ENCODE results near the gene ZNF12.

The ZNF12 gene

GRCh38 chr7:6639627-6640026, 67.1 kb downstream of the ZNF12 start:
- no peak for DNase-seq (ENCODE audit: low read depth)
- TF ChIP-seq CTCF (IDR thresholded peaks at IDR 0.05; ENCODE audit: insufficient read depth, low read depth, low read length, missing control alignments): no peak
- no peak overlapping the region for H3K4me3 ChIP-seq (ENCODE audit: low read depth, low read length)

- no peak for TF ChIP-seq CTCF (IDR thresholded peaks at IDR 0.05; ENCODE audit: insufficient read depth, low read depth, low read length, missing control alignments)
- DNase-seq (ENCODE audit: low read depth): no peak
- no peak overlapping the region for H3K4me3 ChIP-seq (ENCODE audit: low read depth, low read length)
Observed at GRCh38 chr7:6639032-6639431, 67.7 kb downstream of the ZNF12 start.

Measured in GM12865 (cell line).